Endodermal cell (in vitro differentiated cells): ENCODE results near the gene RPLP2. TPM values are rescaled to one million over a fixed set of nuclear protein-coding genes. Genes with fewer than 3 reads are reported as not detected.

Experiments
- DNase-seq: peaks from one replicate; pipeline ENCODE4 v3.0.0-alpha.2; 2017
- H3K27ac ChIP-seq: 2 replicates; pipeline ENCODE4 v1.5.1; 2013; ENCODE audit warnings: mild to moderate bottlenecking, low read depth, low read length, moderate library complexity
- H3K27me3 ChIP-seq: 2 replicates; pipeline ENCODE4 v1.6.1; 2013; ENCODE audit warnings: mild to moderate bottlenecking, low read length, moderate library complexity; ENCODE audit not compliant: insufficient read depth, control insufficient read depth, poor library complexity, severe bottlenecking
- H3K36me3 ChIP-seq: 2 replicates; pipeline ENCODE4 v1.7.0; 2013; ENCODE audit warnings: mild to moderate bottlenecking, low read length, moderate library complexity; ENCODE audit not compliant: control insufficient read depth, insufficient read depth
- H3K4me1 ChIP-seq: one replicate; pipeline ENCODE4 v1.7.0; 2013; ENCODE audit warnings: low read length; ENCODE audit not compliant: control insufficient read depth, insufficient read depth
- H3K4me3 ChIP-seq: 2 replicates; pipeline ENCODE4 v1.5.1; 2013; ENCODE audit warnings: mild to moderate bottlenecking, low read length, moderate library complexity
- H3K9ac ChIP-seq: 2 replicates; pipeline ENCODE4 v1.6.1; 2013; ENCODE audit warnings: mild to moderate bottlenecking, low read length, moderate library complexity; ENCODE audit not compliant: poor library complexity, severe bottlenecking; ENCODE audit errors: extremely low read depth
- H3K9me3 ChIP-seq: 2 replicates; pipeline ENCODE4 v1.6.1; 2013; ENCODE audit warnings: mild to moderate bottlenecking, low read length, moderate library complexity; ENCODE audit not compliant: control insufficient read depth
- H3K27ac Mint-ChIP-seq: 2 replicates; pipeline ENCODE4 v1.8.0; 2020; ENCODE audit warnings: mixed read lengths
- H3K27me3 Mint-ChIP-seq: 2 replicates; pipeline ENCODE4 v1.8.0; 2021; ENCODE audit warnings: mild to moderate bottlenecking, mixed read lengths; ENCODE audit not compliant: insufficient read depth
- H3K36me3 Mint-ChIP-seq: 2 replicates; pipeline ENCODE4 v1.8.0; 2020; ENCODE audit warnings: low read depth, mixed read lengths
- H3K4me1 Mint-ChIP-seq: 2 replicates; pipeline ENCODE4 v1.8.0; 2020; ENCODE audit warnings: mixed read lengths
- H3K4me3 Mint-ChIP-seq: 2 replicates; pipeline ENCODE4 v1.8.0; 2020; ENCODE audit warnings: mild to moderate bottlenecking, moderate library complexity, mixed read lengths
- H3K9me3 Mint-ChIP-seq: 2 replicates; pipeline ENCODE4 v1.8.0; 2020; ENCODE audit warnings: mild to moderate bottlenecking, mixed read lengths
- WGBS, 2 experiments: methylation state at CpG; one replicate each; pipeline versions ENCODE4 v1.1.5 to v1.1.7; 2013; ENCODE audit warnings: missing lambda C conversion rate in 2 of 2, mixed read lengths in 1 of 2; ENCODE audit not compliant: insufficient coverage in 1 of 2, insufficient read length in 1 of 2; 5-methylcytosine and 5-hydroxymethylcytosine counted together
- total RNA-seq, 2 donors: library from RNA; stranded (reverse); fragmentation: NEBNext Ultra II Directional in 1 of 2; extraction: Animal tissue kit (Norgen Biotek cat#: 25700) in 1 of 2; gene quantifications; 2 replicates in 1 of 2; 3 replicates in 1 of 2; pipeline ENCODE4 v1.2.1, GENCODE V29; 2021
- TF ChIP-seq, protein P1 (sequence below): fragments of 200-600 bp; sonication (generic); conservative IDR thresholded peaks from 2 replicates; pipeline ENCODE4 v1.5.0; 2021; ENCODE audit warnings: antibody characterized with exemption, mild to moderate bottlenecking

Gene RPLP2
- total RNA-seq, 2 donors from 2014 or later: 1,966 to 2,020 TPM

DNA sequence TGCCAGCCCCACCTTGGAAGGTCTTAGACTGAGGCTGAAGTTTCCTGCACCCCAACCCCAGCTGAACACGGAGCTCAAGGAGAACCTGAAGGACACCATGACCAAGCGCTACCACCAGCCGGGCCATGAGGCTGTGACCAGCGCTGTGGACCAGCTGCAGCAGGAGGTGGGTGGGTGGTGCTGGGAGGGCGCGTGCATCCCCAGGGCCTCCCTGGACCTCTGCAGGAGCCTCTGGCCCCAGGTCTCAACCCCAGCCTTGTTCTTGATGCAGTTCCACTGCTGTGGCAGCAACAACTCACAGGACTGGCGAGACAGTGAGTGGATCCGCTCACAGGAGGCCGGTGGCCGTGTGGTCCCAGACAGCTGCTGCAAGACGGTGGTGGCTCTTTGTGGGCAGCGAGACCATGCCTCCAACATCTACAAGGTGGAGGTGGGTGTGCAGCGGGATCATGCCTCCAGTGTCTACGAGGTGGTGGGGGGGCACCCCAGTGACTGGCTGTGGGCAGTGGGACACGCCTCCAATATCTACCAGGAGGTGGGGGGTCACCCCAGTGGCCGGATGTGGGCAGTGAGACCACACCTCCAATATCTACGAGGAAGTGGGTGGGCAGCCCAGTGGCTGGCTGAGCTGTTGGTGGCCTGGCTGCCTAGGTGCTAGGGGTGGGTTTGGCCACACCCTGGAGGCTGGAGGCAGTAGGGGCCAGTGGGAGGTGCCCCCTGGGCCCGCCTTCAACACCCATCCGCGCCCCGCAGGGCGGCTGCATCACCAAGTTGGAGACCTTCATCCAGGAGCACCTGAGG lies 27.6 kb downstream of the RPLP2 start:
- Histone ChIP-seq H3K27me3 (no peaks in the 10 kb centered on the region), H3K36me3 (peaks cover 49% of the 10 kb centered on the region), H3K4me3 (no peak overlapping the region), H3K9me3 (no peaks in the 10 kb centered on the region), H3K9ac (no peak overlapping the region), H3K27ac (no peak overlapping the region), H3K4me1 (peaks cover 2% of the 10 kb centered on the region)
- Mint-ChIP-seq H3K36me3 (peaks cover 32% of the 10 kb centered on the region), H3K27ac (no peak overlapping the region), H3K9me3 (no peaks in the 10 kb centered on the region), H3K4me1 (peaks cover 10% of the 10 kb centered on the region), H3K27me3 (peaks cover under 1% of the 10 kb centered on the region), H3K4me3 (no peak overlapping the region)
- 95 to 98% methylated on average over 15 to 22 of the region's 22 CpGs for WGBS, 2 experiments
- DNase-seq: no peak
- TF ChIP-seq, protein P1, sequence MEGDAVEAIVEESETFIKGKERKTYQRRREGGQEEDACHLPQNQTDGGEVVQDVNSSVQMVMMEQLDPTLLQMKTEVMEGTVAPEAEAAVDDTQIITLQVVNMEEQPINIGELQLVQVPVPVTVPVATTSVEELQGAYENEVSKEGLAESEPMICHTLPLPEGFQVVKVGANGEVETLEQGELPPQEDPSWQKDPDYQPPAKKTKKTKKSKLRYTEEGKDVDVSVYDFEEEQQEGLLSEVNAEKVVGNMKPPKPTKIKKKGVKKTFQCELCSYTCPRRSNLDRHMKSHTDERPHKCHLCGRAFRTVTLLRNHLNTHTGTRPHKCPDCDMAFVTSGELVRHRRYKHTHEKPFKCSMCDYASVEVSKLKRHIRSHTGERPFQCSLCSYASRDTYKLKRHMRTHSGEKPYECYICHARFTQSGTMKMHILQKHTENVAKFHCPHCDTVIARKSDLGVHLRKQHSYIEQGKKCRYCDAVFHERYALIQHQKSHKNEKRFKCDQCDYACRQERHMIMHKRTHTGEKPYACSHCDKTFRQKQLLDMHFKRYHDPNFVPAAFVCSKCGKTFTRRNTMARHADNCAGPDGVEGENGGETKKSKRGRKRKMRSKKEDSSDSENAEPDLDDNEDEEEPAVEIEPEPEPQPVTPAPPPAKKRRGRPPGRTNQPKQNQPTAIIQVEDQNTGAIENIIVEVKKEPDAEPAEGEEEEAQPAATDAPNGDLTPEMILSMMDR: no peak

DNA sequence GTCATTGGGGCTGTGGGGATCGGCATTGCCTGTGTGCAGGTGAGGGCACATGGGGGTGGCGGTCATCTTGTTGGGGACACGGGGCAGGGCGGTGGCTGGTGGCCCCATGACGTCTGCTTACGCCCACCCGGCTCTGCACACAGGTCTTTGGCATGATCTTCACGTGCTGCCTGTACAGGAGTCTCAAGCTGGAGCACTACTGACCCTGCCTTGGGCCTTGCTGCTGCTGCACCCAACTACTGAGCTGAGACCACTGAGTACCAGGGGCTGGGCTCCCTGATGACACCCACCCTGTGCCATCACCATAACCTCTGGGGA lies 28.2 kb downstream of the RPLP2 start:
- WGBS, 2 experiments: 81 to 88% methylated on average over 4 to 8 of the region's 8 CpGs
- Histone ChIP-seq H3K27me3 (no peaks in the 10 kb centered on the region), H3K4me3 (no peak overlapping the region), H3K4me1 (peaks cover 2% of the 10 kb centered on the region), H3K27ac (no peak overlapping the region), H3K9ac (no peak overlapping the region), H3K9me3 (no peaks in the 10 kb centered on the region), H3K36me3 (peaks cover 49% of the 10 kb centered on the region)
- DNase-seq: no peak
- Mint-ChIP-seq H3K36me3 (peaks cover 32% of the 10 kb centered on the region), H3K4me3 (no peak overlapping the region), H3K9me3 (no peaks in the 10 kb centered on the region), H3K4me1 (peaks cover 10% of the 10 kb centered on the region), H3K27ac (no peak overlapping the region), H3K27me3 (no peaks in the 10 kb centered on the region)
- TF ChIP-seq, protein P1: no peak

GRCh38 chr11:838441-839279 lies 28.9 kb downstream of the RPLP2 start:
- no peak overlapping the region for H3K27ac ChIP-seq
- 81% methylated on average over 11 to 17 of the region's 17 CpGs for WGBS, 2 experiments
- peaks cover 2% of the 10 kb centered on the region for H3K4me1 ChIP-seq
- H3K27me3 ChIP-seq: no peaks in the 10 kb centered on the region
- peaks cover 49% of the 10 kb centered on the region for H3K36me3 ChIP-seq
- DNase-seq: peak; percentile 78
- peaks cover 10% of the 10 kb centered on the region for H3K4me1 Mint-ChIP-seq
- H3K27me3 Mint-ChIP-seq: no peaks in the 10 kb centered on the region
- H3K9me3 Mint-ChIP-seq: no peaks in the 10 kb centered on the region
- TF ChIP-seq, protein P1: peak; percentile 65
- no peak overlapping the region for H3K9ac ChIP-seq
- no peak overlapping the region for H3K4me3 Mint-ChIP-seq
- H3K9me3 ChIP-seq: no peaks in the 10 kb centered on the region
- H3K36me3 Mint-ChIP-seq: peaks cover 32% of the 10 kb centered on the region
- H3K27ac Mint-ChIP-seq: no peak overlapping the region
- no peak overlapping the region for H3K4me3 ChIP-seq
